ENCODE data around the gene LRIG2.

DNA sequence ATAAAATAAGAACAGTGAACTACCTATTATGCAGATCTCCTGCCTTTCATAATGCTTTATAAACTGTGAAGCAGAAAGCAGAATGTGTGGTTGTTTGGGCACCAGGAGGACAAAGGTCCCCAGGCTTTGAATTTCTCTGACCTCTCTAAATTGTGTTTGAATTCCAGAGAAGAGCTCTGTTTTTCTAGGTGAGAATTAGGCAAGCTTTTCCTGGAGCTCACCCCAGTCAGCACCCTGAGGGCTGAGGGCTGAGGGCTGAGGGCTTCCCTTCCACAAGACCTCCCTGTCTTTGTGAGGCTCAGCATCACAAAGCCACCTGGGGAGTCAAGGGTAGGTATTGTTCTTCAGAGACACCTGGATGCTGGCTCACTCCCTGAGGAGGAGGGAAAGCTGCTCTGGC lies 45.5 kb upstream of the LRIG2 start:
- no peak for TF ChIP-seq SP1 (CRISPR knock-in tag; conservative IDR thresholded peaks at IDR 0.05)
- TF ChIP-seq, protein P1, sequence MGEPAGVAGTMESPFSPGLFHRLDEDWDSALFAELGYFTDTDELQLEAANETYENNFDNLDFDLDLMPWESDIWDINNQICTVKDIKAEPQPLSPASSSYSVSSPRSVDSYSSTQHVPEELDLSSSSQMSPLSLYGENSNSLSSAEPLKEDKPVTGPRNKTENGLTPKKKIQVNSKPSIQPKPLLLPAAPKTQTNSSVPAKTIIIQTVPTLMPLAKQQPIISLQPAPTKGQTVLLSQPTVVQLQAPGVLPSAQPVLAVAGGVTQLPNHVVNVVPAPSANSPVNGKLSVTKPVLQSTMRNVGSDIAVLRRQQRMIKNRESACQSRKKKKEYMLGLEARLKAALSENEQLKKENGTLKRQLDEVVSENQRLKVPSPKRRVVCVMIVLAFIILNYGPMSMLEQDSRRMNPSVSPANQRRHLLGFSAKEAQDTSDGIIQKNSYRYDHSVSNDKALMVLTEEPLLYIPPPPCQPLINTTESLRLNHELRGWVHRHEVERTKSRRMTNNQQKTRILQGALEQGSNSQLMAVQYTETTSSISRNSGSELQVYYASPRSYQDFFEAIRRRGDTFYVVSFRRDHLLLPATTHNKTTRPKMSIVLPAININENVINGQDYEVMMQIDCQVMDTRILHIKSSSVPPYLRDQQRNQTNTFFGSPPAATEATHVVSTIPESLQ (CRISPR knock-in tag; IDR thresholded peaks at IDR 0.05) = no peak
- TF ChIP-seq CREM (CRISPR knock-in tag; IDR thresholded peaks at IDR 0.05) = no peak
- TF ChIP-seq ZBTB21 (CRISPR knock-in tag; IDR thresholded peaks at IDR 0.05; ENCODE audit: borderline replicate concordance) = no peak
- TF ChIP-seq, protein P2, sequence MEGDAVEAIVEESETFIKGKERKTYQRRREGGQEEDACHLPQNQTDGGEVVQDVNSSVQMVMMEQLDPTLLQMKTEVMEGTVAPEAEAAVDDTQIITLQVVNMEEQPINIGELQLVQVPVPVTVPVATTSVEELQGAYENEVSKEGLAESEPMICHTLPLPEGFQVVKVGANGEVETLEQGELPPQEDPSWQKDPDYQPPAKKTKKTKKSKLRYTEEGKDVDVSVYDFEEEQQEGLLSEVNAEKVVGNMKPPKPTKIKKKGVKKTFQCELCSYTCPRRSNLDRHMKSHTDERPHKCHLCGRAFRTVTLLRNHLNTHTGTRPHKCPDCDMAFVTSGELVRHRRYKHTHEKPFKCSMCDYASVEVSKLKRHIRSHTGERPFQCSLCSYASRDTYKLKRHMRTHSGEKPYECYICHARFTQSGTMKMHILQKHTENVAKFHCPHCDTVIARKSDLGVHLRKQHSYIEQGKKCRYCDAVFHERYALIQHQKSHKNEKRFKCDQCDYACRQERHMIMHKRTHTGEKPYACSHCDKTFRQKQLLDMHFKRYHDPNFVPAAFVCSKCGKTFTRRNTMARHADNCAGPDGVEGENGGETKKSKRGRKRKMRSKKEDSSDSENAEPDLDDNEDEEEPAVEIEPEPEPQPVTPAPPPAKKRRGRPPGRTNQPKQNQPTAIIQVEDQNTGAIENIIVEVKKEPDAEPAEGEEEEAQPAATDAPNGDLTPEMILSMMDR (IDR thresholded peaks at IDR 0.05) = no peak
- TF ChIP-seq, protein P3, sequence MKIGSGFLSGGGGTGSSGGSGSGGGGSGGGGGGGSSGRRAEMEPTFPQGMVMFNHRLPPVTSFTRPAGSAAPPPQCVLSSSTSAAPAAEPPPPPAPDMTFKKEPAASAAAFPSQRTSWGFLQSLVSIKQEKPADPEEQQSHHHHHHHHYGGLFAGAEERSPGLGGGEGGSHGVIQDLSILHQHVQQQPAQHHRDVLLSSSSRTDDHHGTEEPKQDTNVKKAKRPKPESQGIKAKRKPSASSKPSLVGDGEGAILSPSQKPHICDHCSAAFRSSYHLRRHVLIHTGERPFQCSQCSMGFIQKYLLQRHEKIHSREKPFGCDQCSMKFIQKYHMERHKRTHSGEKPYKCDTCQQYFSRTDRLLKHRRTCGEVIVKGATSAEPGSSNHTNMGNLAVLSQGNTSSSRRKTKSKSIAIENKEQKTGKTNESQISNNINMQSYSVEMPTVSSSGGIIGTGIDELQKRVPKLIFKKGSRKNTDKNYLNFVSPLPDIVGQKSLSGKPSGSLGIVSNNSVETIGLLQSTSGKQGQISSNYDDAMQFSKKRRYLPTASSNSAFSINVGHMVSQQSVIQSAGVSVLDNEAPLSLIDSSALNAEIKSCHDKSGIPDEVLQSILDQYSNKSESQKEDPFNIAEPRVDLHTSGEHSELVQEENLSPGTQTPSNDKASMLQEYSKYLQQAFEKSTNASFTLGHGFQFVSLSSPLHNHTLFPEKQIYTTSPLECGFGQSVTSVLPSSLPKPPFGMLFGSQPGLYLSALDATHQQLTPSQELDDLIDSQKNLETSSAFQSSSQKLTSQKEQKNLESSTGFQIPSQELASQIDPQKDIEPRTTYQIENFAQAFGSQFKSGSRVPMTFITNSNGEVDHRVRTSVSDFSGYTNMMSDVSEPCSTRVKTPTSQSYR (CRISPR knock-in tag; IDR thresholded peaks at IDR 0.05) = no peak
- TF ChIP-seq FOXK1 (CRISPR knock-in tag; IDR thresholded peaks at IDR 0.05) = peak; percentile 41; the same call in 1 of the 2 replicates
- TF ChIP-seq, protein P4, sequence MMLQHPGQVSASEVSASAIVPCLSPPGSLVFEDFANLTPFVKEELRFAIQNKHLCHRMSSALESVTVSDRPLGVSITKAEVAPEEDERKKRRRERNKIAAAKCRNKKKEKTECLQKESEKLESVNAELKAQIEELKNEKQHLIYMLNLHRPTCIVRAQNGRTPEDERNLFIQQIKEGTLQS (CRISPR knock-in tag; conservative IDR thresholded peaks at IDR 0.05) = no peak
- TF ChIP-seq, protein P5, sequence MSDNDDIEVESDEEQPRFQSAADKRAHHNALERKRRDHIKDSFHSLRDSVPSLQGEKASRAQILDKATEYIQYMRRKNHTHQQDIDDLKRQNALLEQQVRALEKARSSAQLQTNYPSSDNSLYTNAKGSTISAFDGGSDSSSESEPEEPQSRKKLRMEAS (CRISPR knock-in tag; IDR thresholded peaks at IDR 0.05) = no peak
- TF ChIP-seq TCF7 (CRISPR knock-in tag; IDR thresholded peaks at IDR 0.05; ENCODE audit: low read depth) = no peak

Data from WTC11 (cell line).